ENCODE results near the gene EGFL7.
"Not testable (repeated sequence)": the region's sequence is repeated elsewhere in the genome, so short reads cannot be mapped to it uniquely, and the experiment has no call there.

Gene EGFL7

DNA sequence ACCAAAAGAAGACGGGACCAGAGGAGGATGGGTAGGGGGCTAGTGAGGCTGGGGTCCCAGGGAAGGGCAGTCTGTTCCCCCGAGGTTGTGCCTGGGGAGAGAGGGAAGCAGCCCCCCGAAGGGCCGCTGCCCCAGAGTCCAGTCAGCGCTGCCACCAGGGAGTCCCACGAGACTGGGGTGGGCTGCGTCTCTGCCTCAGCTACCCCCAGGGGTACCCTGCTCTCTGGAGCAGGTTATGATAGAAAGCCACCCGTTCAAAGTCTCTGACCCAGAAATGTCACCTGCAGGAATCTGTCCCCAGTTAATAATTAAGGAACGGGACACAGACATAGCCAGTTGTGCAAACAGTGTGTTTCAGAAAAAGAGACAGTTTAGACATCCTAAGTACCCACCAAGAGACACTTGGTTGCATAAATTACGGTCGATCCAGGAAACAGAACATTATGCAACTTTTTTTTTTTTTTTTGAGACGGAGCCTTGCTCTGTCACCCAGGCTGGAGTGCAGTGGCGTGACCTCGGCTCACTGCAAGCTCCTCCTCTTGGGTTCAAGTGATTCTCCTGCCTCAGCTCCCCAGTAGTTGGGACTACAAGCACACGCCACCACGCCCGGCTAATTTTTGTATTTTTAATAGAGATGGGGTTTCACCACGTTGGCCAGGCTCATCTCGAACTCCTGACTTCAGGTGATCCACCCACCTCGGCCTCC is 35.3 kb downstream of the EGFL7 start:
- DNase-seq (ENCODE audit: low read depth in 2 of 2), result no peak

- DNase-seq (ENCODE audit: low read depth in 2 of 2), result no peak
These were observed 36.0 kb downstream of the EGFL7 start for GRCh38 chr9:136698635-136699246.

- no peak for DNase-seq (ENCODE audit: low read depth in 2 of 2)
These were observed 37.6 kb downstream of the EGFL7 start for GRCh38 chr9:136700304-136700703.

GRCh38 chr9:136700959-136701667 is 38.4 kb downstream of the EGFL7 start:
- peak; percentile 54 to 68 for DNase-seq (ENCODE audit: low read depth in 2 of 2)

GRCh38 chr9:136701668-136702053 is 38.9 kb downstream of the EGFL7 start:
- DNase-seq (ENCODE audit: low read depth in 2 of 2), result no peak

GRCh38 chr9:136703276-136703860 is 40.7 kb downstream of the EGFL7 start:
- DNase-seq (ENCODE audit: low read depth in 2 of 2), result no peak

- not testable (repeated sequence) for DNase-seq (ENCODE audit: low read depth in 2 of 2)
These were observed 42.0 kb downstream of the EGFL7 start for GRCh38 chr9:136704741-136705140.

GRCh38 chr9:136705564-136705963 is 42.8 kb downstream of the EGFL7 start:
- no peak for DNase-seq (ENCODE audit: low read depth in 2 of 2)

DNA sequence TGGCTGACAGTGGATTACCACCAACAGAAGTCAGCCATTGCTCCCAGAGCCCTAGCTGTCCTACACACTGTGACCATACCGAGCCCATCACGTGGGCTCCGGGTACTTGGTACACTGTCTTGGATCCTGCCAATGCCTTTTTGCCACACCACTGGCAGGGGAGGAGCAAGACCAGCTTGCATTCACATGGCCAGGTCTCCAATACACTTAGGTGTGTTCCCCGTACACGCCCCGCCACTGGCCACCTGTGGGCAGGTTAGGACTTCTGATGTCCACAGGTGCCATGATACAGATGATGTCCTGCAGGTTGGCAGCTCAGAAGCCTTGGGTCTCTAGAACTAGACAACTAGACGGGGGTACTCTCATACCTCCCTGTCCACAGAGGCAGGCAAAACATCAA is 44.3 kb downstream of the EGFL7 start:
- DNase-seq (ENCODE audit: low read depth in 2 of 2), result no peak

DNA sequence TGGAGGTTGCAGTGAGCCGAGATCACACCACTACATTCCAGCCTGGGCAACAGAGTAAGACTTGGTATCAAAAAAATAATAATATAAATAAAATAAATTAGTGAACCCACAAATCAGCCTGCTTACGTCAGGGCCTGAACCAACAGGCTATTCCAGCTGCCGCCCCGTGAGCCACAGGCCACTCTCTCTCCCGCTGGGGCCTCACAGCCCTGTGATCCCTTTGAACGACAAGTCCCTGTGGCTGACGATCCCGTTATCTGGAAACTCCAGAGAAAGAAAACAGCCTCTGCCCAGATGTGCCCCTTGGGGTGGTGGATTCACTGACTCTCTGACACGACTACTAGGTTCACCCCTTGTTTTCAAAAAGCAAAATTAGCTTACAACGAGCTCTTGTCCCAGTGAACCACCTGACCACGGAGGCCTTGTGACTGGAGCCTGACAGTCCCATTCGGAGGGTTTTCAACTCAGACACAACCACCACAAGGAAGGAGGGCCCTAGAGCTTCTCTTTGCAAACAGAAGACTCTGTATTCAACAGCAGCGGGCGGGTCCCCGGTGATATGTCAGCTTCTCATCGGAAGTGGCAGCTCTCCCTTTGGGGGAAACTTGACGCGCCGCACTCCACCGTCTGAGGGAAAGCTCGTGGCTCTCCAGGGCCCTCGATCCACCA is 45.3 kb downstream of the EGFL7 start:
- DNase-seq (ENCODE audit: low read depth in 2 of 2), result no peak

- DNase-seq (ENCODE audit: low read depth in 2 of 2), result no peak
These were observed 46.9 kb downstream of the EGFL7 start for GRCh38 chr9:136709454-136710109.

- DNase-seq (ENCODE audit: low read depth in 2 of 2), result no peak
These were observed 47.8 kb downstream of the EGFL7 start for GRCh38 chr9:136710543-136710942.

DNA sequence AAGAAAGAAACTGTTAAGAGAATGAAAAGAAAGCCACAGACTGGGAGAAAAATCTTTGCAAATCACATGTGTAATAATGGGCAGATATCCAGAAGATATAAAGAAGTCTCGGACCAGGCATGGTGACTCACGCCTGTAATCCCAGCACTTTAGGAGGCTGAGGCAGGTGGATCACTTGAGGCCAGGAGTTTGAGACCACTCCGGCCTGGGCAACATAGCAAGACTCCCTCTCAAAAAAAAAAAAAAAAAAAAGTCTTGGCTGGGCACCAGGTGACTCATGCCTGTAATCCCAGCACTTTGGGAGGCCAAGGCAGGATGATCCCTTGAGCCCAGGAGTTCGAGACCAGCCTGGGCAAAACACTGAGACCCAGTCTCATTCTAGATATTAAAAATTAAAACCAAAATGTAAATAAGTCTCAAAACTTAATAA is 48.5 kb downstream of the EGFL7 start:
- DNase-seq (ENCODE audit: low read depth in 2 of 2), result not testable (repeated sequence)

- DNase-seq (ENCODE audit: low read depth in 2 of 2), result no peak
These were observed 49.3 kb downstream of the EGFL7 start, which contains the start of gene DIPK1B for GRCh38 chr9:136711751-136712689. Gene DIPK1B (plus strand): TSS chr9:136712572. CDS start chr9:136712666, 94 bp downstream.

DNA sequence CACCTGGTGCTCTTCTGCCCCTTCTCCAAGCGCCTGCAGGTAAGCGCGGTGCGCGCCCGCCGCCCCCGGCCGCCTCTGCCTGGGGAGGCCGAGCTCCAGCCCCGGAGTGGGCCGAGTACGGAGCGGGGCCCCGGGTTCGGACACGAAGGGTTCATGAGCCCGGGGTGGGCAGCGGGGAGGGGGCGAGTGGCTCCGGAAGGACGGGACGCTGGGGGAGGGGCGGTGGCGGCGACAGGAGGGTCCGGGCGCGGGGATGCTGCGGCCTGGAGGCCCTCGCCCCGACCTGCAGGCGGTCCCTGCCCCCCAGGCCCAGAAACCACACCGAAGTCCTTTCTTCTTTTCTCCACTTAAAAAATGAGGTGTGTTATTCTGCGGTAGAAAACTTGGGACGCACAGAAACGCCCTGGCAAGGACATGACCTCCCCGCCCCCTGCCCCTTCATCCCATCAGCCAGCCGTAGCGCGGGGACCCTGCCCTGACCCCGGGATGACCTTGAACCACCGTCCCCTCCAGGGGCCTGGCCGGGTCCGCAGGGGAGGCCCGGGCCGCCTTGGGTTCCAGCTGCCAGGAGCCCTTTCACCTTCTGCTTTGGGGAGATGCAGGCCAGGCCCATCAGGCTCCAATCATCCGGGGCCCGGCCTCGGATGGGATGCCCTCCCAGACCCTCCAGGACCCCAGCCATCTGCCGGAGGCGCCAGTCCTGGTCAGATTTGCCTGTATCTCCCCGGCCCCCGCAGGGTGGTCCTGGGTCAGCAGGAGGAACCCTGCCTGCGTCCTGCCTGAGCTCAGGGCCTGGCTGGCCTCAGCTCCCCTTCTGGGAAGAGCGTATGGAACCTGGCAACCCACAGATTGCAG is 50.2 kb downstream of the EGFL7 start:
- DNase-seq (ENCODE audit: low read depth in 2 of 2), result no peak

GRCh38 chr9:136713550-136713949 is 50.8 kb downstream of the EGFL7 start:
- no peak for DNase-seq (ENCODE audit: low read depth in 2 of 2)

- DNase-seq (ENCODE audit: low read depth in 2 of 2), result no peak
These were observed 51.6 kb downstream of the EGFL7 start for GRCh38 chr9:136714096-136714892.

DNA sequence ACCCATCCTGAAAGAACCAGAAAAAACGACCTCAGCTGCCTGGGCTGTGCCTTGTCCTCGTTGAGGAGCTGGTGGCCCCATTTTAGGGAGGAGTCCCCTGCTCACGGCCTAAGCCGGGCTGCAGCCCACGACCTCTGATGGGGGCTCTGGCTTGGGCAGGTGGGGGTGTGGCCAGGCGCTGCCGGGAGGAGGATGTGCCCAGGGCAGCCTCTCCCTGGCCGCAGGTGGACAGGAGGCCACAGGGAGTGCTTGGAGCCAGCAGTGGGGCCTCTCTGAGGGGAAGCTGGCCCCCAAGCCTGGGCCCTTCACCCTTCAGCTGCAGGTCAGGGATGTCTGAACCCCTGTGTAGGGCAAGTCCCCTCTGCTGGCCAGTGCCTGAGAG is 52.2 kb downstream of the EGFL7 start:
- no peak for DNase-seq (ENCODE audit: low read depth in 2 of 2)
